DND-41 (cell line): Measurements from ENCODE around the gene PTPN9.
"Not testable (repeated sequence)": the region's sequence is repeated elsewhere in the genome, so short reads cannot be mapped to it uniquely, and the experiment has no call there.

Source experiments
- ATAC-seq: fragments of 200-7000 bp; cut with Tn5 transposase; 3 replicates; pipeline ENCODE4 v1.9.1; 2021; ENCODE audit warnings: low read depth; ENCODE audit not compliant: insufficient read depth
- DNase-seq: peaks from one replicate; pipeline ENCODE4 v3.0.0-alpha.2; 2020
- H2AFZ ChIP-seq: 2 replicates; pipeline ENCODE4 v1.6.0; 2012; ENCODE audit warnings: low read depth, low read length
- H3K27ac ChIP-seq: 2 replicates; pipeline ENCODE4 v1.5.1; 2012; ENCODE audit warnings: low read length, inconsistent platforms
- H3K27me3 ChIP-seq: fragments of 200-600 bp; sonication (generic); 2 replicates; pipeline ENCODE4 v1.6.0; 2012; ENCODE audit warnings: low read length, mild to moderate bottlenecking, inconsistent platforms; ENCODE audit not compliant: insufficient read depth, poor library complexity
- H3K36me3 ChIP-seq: 2 replicates; pipeline ENCODE4 v1.5.1; 2012; ENCODE audit warnings: low read length, inconsistent platforms; ENCODE audit not compliant: insufficient read depth
- H3K4me1 ChIP-seq: 2 replicates; pipeline ENCODE4 v1.5.1; 2012; ENCODE audit warnings: mild to moderate bottlenecking, low read length; ENCODE audit not compliant: insufficient read depth
- H3K4me2 ChIP-seq: 2 replicates; pipeline ENCODE4 v1.6.0; 2012; ENCODE audit warnings: mild to moderate bottlenecking, moderate library complexity, low read length, inconsistent platforms; ENCODE audit not compliant: insufficient read depth
- H3K4me3 ChIP-seq, 2 experiments: fragments of 200-600 bp in 1 of 2; shearing (Covaris generic) in 1 of 2; 2 replicates each; pipeline ENCODE4 v1.5.1; 2012 to 2016; ENCODE audit warnings: inconsistent platforms in 2 of 2, low read length in 2 of 2, mild to moderate bottlenecking in 2 of 2, low read depth in 1 of 2, moderate library complexity in 1 of 2
- H3K79me2 ChIP-seq: 2 replicates; pipeline ENCODE4 v1.6.0; 2012; ENCODE audit warnings: low read length, inconsistent platforms; ENCODE audit not compliant: insufficient read depth
- H3K9ac ChIP-seq: 2 replicates; pipeline ENCODE4 v1.6.0; 2012; ENCODE audit warnings: low read depth, mild to moderate bottlenecking, inconsistent platforms, low read length, moderate library complexity
- H3K9me3 ChIP-seq: 2 replicates; pipeline ENCODE4 v1.5.1; 2012; ENCODE audit warnings: low read length, moderate library complexity, mild to moderate bottlenecking, inconsistent platforms; ENCODE audit not compliant: insufficient read depth, severe bottlenecking
- H4K20me1 ChIP-seq: 2 replicates; pipeline ENCODE4 v1.6.0; 2012; ENCODE audit warnings: low read length; ENCODE audit not compliant: insufficient read depth
- EZH2 ChIP-seq: IDR thresholded peaks from 3 replicates; pipeline ENCODE4 v1.6.1; 2012; ENCODE audit warnings: borderline replicate concordance, low read depth, mild to moderate bottlenecking, moderate library complexity, low read length, inconsistent platforms; ENCODE audit not compliant: severe bottlenecking
- TF ChIP-seq, protein P1 (sequence below): IDR thresholded peaks from 2 replicates; pipeline ENCODE4 v1.5.1; 2012; ENCODE audit warnings: borderline replicate concordance, low read length, moderate library complexity, mild to moderate bottlenecking; ENCODE audit not compliant: poor library complexity, severe bottlenecking; ENCODE audit errors: extremely low read depth

The PTPN9 gene

GRCh38 chr15:75451202-75451673 is 127.9 kb downstream of the PTPN9 start:
- Histone ChIP-seq H3K4me2 (peak overlapping the region; percentile 61; the same call in 1 of the 2 replicates), H3K9ac (peak overlapping the region; percentile 93), H4K20me1 (peaks cover 43% of the 10 kb centered on the region), H3K79me2 (peaks cover 62% of the 10 kb centered on the region), H3K27ac (peak overlapping the region; percentile 100), H3K9me3 (no peaks in the 10 kb centered on the region), H2AFZ (peak overlapping the region; percentile 81), H3K36me3 (peaks cover 16% of the 10 kb centered on the region), H3K4me1 (peaks cover 31% of the 10 kb centered on the region), H3K4me3 (peak overlapping the region; percentile 62 to 86; a peak in 3 of 4 replicates), H3K27me3 (no peaks in the 10 kb centered on the region)
- TF ChIP-seq, protein P1, sequence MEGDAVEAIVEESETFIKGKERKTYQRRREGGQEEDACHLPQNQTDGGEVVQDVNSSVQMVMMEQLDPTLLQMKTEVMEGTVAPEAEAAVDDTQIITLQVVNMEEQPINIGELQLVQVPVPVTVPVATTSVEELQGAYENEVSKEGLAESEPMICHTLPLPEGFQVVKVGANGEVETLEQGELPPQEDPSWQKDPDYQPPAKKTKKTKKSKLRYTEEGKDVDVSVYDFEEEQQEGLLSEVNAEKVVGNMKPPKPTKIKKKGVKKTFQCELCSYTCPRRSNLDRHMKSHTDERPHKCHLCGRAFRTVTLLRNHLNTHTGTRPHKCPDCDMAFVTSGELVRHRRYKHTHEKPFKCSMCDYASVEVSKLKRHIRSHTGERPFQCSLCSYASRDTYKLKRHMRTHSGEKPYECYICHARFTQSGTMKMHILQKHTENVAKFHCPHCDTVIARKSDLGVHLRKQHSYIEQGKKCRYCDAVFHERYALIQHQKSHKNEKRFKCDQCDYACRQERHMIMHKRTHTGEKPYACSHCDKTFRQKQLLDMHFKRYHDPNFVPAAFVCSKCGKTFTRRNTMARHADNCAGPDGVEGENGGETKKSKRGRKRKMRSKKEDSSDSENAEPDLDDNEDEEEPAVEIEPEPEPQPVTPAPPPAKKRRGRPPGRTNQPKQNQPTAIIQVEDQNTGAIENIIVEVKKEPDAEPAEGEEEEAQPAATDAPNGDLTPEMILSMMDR = no peak
- no peak for TF ChIP-seq EZH2
- no peak for ATAC-seq
- no peak for DNase-seq

- Histone ChIP-seq H3K9ac (peak overlapping the region; percentile 60), H3K27ac (peak overlapping the region; percentile 79), H3K9me3 (no peaks in the 10 kb centered on the region), H3K79me2 (peaks cover 69% of the 10 kb centered on the region), H3K36me3 (peaks cover 22% of the 10 kb centered on the region), H3K4me1 (peaks cover 28% of the 10 kb centered on the region), H4K20me1 (peaks cover 50% of the 10 kb centered on the region), H3K27me3 (no peaks in the 10 kb centered on the region), H3K4me2 (peak overlapping the region; percentile 99), H3K4me3 (peak overlapping the region; percentile 73 to 88), H2AFZ (peak overlapping the region; percentile 24; the same call in 1 of the 2 replicates)
- ATAC-seq = peak; percentile 46
- TF ChIP-seq EZH2 = no peak
- TF ChIP-seq, protein P1 = no peak
- DNase-seq = peak; percentile 98
Measured at GRCh38 chr15:75450307-75451201, 128.6 kb downstream of the PTPN9 start.

GRCh38 chr15:75449585-75450306 is 129.4 kb downstream of the PTPN9 start:
- no peak for DNase-seq
- H3K27ac ChIP-seq = peak overlapping the region; percentile 79

GRCh38 chr15:75448171-75448570 is 130.9 kb downstream of the PTPN9 start:
- Histone ChIP-seq H3K36me3 (peaks cover 29% of the 10 kb centered on the region), H3K79me2 (peaks cover 81% of the 10 kb centered on the region), H3K4me1 (peaks cover 25% of the 10 kb centered on the region), H4K20me1 (peaks cover 57% of the 10 kb centered on the region)
- H3K9me3 ChIP-seq, H3K4me2 ChIP-seq, H3K27me3 ChIP-seq, ATAC-seq, H2AFZ ChIP-seq, DNase-seq, H3K4me3 ChIP-seq, H3K9ac ChIP-seq, H3K27ac ChIP-seq: not testable (repeated sequence)

More at GRCh38 chr15:75449585-75450306, 129.4 kb downstream of the PTPN9 start:
- TF ChIP-seq EZH2 = no peak
- TF ChIP-seq, protein P1 = no peak
- Histone ChIP-seq H3K9ac (peak overlapping the region; percentile 60), H3K4me1 (peaks cover 28% of the 10 kb centered on the region), H2AFZ (no peak overlapping the region), H3K4me2 (peak overlapping the region; percentile 99), H4K20me1 (peaks cover 50% of the 10 kb centered on the region), H3K27me3 (no peaks in the 10 kb centered on the region), H3K36me3 (peaks cover 22% of the 10 kb centered on the region), H3K9me3 (no peaks in the 10 kb centered on the region), H3K4me3 (peak overlapping the region; percentile 73 to 88), H3K79me2 (peaks cover 71% of the 10 kb centered on the region)
- no peak for ATAC-seq
